DMS79 treated with DMSO at 0.1 percent for 48 hours (cell line): ENCODE results near the gene CACNA1F.

Source experiments
- DNase-seq: peaks from one replicate; lab custom pipeline; 2025; lab: John Stamatoyannopoulos, UW

CACNA1F gene

DNA sequence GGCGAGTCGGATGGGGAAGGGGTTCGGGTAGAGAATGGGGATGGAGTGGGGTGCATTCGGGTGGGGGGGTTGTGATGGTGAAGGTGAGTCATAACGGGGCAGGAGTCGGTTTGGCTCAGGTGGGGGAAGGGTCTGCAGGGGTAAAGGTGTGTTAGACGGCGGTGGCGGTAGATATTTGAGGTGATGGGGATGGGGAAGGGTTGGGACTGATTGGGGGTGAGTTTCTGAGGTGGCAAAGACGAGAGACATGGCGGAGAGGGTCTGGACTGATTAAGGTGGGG is 33.9 kb downstream of the CACNA1F start:
- no peak for DNase-seq

DNA sequence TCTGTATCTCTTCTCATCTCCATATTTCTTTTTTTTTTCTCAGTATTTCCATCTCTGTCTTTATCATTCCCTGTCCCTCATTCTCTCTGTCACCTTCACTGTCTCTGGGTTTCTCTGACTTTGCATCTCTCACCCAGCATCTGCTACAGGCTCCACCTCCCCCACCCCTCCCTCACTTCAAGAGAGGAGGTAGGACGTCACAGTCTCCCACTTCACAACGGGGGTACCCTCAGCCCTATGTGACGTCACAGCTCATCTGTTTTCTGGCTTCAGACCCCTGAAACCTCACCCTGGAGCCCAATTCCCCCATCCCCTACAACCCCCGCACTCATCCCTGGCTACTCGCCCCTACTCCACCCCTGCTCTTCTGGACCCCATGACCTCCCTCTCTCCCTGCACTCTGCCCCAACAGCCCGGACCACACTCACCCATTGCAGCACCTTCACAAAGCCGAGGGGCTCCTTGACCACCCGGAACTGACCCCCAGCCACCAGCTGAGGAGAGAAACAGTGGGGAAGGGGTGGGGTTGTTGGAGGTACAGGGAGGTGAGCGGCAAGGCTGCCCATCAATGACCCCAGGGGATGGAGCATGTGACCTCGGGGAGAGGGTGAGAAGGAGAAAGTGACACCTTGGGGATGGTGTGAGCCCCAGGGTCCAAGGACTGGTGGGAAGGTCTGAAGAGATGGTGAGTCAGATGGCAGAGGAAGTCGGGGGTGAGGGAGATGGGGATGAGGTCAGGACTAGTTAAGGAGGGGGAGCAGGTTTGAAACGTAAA is 34.4 kb downstream of the CACNA1F start:
- DNase-seq = no peak

DNA sequence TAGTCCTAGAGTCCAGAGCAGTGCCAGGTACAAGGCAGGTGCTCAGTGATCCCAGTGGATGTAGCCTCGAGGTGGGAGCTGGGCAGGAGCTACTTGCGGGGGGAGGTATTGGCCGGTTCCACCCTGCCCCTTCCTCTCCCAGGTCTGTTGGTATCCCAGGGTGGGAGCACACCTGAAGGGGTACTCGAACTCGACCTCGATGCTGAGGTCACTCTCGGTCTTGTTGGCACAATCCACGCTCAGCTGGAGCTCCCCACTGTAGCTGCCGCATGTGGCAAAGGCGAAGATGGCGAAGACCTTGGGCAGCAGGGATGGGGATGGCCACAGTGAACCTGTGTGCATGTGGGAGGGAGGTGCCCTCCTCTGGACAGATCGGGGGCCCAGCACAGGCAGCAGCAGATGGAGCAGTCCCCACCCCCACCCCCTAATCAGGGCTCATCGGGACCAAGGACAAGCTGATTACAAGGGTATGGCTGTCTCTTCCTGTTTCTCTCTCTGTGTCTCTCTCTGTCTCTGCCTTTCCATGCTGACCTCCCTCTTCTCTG is 35.5 kb downstream of the CACNA1F start:
- DNase-seq = no peak

DNA sequence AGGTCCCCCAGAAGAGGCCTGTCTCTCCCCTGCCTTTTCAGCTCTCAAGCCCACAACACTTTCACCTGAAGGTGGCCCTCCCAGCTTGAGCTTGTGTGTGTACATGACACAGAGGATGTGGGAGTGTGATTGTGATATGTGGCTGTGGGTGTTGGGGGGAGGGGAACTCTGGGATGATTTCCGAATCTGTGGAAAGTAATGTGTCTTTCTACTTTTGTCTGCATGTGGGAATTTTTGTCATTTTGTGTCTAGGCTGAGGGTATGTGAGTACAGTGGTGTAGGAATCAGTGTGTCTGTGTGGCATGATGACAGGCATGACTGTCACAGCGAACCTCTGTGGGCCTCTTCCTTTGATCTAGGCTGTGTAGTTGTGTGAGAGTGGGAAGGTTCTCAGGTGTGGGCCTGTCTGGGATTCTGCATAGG is 39.6 kb downstream of the CACNA1F start:
- DNase-seq = no peak

DNA sequence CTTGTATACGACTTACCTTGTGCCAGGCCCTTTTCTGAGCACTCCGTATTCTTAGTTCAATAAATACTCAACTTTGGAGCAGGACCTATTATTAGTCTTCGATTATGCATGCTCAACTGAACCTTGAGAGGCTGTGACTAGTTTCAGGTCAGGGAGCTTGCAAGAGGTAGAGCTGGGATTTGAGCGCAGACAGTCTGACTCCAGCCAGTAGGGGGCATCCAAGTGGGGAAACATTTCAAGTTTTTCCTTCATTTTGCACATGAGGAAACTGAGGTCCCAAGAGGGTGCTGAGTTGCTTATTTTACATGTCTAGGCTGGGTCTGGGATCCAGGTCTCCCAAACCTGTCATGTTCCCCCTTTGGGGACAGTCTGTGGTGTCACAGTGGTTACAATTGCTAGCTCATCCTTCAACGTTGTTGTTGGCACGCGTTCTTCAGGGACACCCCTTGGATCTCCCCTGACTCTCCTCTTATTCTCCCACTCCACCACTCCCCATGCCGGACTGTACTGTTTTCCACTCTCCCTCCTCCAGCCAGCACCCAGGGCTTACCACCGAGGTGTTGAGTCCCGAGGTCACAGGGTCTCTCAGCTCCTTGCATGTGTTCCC is 40.3 kb downstream of the CACNA1F start:
- DNase-seq = no peak

DNA sequence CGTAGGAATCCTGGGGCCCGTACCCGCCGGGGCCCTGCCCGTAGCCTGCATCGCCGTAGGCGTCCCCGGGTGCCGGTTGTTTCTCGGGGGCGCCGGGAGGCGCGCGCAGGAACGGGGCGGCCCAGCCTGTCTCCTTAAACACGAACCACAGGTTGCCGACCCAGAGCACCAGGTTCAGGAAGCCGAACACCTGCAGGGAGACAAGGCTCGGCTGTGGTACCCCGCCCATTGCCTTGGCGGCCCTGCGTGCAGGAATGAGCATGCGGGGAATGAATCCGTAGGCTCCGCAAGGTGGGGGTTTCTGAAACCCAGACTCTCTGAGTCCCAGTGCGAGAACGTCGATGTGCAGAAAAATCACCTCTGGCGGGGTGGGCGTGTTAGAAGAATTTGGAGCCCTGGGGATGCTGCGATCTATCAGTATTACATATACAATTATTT is 41.5 kb downstream of the CACNA1F start:
- DNase-seq = no peak

DNA sequence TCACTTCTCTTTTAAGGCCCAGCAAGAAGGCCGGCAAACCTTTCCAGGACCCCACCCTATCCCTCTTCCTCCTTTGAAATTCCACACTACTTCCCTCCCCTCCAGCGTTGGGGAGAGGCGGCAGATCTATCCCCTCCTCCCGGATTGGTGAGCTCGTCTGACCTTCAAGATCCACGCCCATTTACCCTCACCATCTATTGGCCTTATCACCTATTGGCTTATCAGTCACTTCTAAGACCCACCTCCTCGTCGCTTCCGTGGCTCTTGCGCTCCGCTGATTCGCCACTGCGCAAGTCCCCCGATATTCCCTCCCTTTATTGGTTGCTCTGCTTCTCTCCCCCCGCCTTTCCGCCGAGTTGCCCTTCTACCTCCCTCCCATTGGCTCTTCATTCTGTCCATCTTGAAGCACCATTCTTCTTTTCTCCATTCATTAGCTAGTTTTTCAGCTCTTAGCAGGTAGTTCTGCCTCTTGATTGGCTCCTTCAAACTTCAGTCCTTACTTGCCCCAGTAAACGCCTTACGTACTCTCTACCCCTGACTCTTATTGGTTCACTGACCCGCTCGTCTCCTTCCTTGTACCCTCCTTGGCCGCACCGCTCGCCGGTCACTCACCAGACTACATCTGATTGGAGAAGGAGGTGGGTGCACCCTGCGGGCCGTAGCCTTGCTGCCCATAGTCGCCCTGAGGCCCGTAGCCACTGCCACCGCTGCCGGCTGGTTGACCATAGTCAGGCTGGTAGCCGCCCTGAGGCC is 42.1 kb downstream of the CACNA1F start:
- peak; percentile 97 for DNase-seq

DNA sequence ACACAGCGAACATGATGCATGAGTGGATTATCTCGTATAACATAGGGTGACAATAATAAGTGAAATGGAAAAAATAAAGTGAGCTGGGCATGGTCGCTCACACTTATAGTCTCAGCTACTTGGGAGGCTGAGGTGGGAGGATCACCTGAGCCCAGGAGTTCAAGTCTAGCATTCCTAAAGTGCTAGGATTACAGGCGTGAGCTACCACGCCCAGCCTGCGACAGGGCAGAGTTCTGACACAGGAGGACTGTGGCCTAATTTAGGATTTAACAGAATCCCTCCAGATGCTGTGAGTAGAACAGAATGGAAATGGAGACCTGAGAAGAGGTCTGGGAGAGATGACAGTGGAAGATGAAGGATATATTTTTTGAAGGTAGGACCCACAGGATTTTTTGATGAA is 43.5 kb downstream of the CACNA1F start:
- no peak for DNase-seq

DNA sequence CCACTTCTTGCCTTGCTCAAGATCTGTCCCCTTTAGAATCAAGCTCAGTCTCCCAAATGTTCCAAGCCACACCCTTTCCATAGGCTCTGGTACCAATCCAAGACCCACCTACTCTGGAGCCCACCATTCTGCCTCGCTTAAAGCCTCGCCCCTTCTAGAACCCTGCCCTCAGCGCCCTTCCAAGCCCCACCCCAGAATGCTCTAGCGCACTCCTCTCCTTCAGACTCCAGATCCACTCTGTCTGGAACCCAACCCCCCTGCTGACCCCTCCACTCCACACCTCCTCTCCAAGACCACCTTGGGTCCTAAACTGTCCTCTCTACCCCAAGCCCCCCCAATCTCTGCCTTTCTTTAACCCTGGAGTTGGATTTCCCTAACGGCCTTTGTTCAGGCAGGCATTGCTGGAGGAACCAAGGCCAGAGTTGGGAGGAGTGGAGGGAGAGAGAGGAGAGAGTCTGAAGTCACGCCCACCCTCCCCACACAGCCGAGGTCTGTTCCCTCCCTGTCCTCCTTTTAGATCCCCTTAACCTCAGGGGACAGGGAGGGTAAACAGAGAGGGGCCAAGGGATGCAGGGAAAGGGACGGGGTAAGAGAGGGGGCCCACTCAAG is 44.6 kb downstream of the CACNA1F start:
- DNase-seq = no peak

DNA sequence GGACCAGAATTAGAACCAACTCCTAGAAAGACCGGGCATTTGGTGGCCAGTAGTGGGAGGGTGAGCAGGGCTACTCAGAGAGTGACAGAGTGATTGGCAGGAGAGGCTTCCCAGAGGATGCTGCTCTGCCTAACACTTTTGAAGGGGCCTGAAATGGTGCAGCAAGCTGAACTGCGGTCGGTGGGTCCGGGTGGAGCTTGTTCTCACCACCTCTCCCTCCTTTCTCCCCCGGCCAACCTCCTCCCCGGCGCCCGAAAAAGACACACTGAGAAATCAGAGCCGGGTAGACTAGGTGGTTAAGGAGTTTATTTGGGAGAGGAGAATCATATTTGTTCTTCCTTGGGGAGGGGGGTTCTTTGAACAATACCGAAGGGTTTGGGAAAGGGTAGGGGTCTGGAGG is 45.6 kb downstream of the CACNA1F start:
- no peak for DNase-seq

DNA sequence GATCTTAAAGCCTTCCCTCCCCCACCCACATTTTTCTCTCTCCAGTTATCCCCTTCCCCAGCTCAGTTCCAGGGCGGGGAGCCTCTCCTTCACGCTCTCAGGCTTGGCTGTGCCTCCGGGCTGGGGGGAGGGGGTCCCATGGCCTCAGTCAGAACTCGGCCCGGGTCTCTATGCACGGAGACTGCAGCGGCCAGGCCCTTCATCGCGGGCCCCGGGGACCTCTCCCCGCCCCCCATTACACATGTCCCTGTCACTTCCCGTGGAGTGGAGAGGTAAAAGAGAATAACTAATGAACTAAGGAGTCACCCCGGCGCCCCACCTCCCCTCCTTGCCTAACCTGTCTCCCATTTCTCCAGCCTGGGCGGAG is 46.1 kb downstream of the CACNA1F start:
- no peak for DNase-seq

DNA sequence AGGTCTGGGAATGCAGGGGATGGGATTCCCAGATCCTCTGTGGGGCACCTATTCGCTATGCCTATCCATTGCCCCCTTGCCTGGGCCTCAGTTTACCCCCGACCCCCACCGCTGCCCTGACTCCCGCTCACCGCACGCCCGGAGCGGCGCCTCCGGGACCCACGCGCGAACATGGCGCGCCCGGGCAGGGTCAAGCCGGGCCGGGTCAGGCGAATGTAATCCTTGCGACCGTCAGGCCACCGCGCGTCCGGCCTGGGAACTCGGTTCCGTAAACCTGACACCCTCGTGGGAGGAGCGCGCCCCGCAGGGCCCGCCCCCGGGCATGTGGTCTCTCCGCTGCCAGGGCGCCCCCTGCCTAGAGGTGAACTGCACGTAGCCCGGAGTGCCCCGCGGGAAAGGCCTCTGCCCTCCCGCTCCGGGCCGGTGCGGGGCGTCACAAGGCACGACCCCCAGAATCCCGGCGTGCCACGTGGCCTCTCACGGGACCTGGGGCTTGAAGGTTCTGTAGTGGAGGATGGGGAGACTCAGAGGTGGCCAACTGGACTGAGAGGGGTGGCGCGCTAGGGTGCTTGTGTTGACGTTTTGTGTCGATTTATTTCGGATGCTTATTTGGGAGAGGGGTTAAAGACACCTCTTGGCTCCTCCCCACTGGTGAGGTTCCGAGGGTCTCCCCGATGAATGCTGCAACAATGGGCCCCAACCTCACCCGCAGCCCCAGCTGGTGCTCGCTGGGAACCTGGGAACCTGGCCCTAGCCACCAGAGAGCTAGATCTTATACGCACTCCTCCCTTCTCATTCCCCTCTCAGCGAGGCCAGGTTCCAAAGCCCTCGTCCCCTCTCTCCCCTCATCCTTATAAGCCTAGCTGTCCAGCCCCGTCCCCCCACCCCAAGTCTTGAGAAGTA is 46.8 kb downstream of the CACNA1F start, which contains the start of gene PRICKLE3:
TSS of gene PRICKLE3 (minus strand) at position 249 of the 903 bp plus-strand sequence. CDS start at position 173, 76 bp downstream.
- peak; percentile 35 for DNase-seq

DNA sequence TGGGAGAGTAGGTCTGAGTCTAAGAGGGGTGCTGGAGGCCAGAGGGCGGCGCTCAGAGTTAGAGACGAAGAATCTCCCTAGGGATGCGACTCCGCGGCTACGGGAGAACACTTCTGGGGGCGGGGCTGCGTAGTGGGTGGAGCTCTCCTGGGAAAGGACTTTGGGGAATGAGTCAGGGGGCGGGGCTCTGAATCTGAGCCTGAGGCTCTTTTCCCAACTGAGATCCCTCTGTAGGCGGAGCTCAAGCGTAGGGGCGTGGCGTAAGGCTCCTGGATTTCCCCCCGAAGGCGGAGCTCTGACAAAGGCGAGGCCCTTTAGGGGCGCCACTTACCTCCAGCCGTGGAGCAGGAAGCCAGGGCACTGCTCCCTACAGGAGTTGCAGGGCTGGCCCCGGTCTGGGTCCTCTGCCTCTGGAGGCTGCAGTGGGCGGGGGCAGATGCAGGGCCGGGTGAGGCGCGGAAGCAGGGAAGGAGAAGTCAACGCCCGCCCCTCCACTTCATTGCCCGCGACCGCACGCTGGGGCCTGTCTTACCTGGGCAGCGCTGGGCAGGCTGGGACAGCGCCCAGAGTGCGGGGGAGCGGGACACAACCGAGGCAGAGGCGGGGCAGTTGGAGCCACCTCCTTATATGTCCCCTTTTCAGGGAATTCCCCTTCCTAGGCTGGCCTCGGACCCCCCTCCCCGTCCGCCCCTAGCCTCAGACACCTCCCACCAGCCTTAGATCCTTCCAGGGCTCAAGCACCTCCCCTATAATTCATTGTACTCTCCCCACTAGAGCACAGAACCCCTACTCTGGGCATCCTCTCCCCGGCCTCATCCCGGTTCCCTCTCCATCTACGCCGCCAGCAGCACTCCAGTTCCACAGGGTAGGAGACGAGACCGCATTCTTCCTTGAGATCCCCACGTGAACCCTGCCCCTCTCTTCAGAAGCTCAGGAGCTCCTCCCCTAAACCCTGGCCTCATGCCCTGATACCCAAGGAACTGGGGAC is 48.6 kb downstream of the CACNA1F start:
- DNase-seq = peak; percentile 61

DNA sequence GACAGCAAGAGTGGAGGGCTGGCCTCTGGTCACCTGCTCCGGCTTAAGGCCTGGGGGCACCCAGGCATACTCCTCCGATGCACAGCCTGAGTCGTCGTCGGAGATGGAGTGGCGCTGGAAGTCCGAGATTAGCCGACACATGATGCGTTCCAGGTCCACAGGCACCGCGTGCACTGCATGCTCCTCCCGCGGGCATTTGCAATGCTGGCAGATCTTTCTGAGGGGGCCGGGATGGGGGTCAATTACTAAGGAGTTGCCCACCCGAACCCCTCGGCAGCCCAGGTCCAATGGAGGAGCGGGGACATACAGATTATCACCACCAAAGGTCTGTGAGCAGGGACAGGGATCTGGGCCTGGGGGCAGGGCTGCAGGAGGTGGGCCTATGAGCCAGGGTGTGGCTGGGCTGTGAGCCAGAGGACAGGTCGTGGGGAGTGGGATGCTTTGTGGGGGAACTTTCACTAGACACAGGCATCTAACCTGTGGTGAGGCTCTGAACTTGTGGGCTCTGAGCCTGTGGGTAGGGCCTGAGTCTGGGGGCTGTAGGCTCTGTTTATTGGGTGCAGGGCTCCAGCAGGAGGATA is 49.3 kb downstream of the CACNA1F start:
- DNase-seq = no peak

DNA sequence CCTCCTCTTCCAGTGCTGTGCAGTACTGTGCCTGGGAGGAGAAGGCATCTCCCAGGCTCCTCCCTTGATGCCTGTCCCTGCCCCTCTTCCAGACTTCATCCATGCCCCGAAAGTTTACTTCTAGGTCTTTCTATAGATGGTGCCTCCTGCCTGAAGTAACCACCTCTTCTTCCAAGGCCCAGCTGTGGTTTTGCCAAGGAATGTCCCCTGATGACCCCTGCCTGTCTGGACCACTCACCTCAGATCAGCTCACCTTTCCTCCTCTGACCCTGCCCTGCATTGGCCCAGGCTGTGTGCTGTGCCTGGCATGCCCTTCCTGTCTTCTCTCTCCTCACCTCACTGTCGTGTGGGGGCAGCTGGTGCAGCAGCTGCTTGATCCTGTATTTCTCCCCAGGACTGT is 53.8 kb downstream of the CACNA1F start:
- DNase-seq = no peak

DNA sequence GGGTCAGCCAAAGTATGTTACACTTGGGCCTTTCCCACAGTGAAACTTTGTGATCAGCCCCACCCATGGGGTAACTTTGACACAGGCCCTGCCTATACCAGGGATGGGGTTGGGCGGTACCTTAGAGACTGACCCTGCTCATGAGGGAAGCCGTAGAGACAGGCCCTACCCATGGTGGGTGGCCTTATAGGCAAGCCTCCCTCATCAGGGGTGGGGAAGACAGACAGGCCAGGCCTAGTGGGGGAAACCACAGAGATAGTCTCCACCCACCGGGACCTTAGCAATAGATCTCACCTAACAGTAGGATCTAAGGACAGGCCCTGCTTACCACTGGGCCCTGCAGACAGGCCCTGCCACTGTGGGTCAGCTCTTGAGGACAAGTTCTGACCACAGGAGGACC is 54.6 kb downstream of the CACNA1F start:
- DNase-seq = no peak

DNA sequence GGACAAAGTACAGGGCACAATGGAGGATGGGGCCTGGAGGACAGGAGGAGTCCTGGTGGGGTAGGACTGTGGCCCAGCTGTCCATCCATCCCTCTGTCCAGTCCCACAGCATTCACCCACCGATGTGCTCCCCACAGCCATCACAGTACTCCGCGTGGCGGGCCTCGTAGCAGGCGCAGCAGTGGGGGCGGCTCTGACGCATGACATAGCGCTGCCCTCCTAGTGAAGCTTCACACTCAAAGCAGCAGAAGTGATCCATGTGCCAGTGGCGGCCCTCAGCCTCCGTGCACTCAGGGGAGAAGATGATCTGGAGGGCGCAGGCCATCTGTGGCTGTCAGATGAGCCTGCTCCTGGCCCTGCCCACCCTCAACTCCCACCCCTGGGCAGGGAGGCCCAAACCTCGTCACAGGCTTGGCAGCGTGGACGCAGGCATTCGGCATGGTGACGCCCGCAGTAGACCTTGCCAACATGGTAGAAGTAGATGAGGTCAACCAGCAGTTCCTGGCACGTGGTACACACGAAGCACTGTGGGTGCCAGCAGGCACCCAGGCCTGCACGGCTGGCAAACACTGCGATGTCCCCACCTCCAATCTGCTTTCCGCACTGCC is 55.2 kb downstream of the CACNA1F start:
- DNase-seq = no peak

DNA sequence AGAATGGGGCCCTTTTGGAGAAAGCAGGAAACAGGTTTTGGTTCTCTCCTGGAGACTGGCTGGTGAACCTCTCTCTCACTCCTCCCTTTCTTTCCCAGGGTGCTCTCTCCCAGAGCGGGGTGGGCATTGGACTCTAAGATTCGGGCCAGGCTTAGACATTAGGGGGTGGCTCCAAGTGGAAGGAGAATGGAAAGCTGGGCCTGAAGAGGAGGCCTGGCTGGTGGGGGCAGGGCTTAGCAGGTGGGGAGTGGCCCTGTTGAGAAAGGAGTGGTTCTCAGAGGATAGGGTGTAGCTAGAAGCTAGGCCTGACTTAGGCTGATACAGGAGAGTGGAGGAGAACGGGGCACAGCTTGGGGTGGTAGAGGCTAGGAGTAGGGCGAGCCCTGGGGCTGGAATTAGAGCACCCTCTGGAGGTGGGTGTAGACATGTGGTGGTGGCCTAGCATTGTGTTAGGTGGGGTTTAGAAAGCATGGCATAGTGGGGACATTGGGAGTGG is 55.8 kb downstream of the CACNA1F start:
- no peak for DNase-seq
